Mucosa of descending colon (tissue), 3 donors: Measurements from ENCODE around the gene MCCD1. TPM values are rescaled to one million over a fixed set of nuclear protein-coding genes. Genes with fewer than 3 reads are reported as not detected.

Experiments used
- ATAC-seq: fragments of 200-7000 bp; cut with Tn5 transposase; one replicate; pipeline ENCODE4 v1.9.1; 2020; ENCODE audit warnings: mild to moderate bottlenecking, moderate library complexity
- DNase-seq, 3 donors: peaks; one replicate each; pipeline ENCODE4 v3.0.0-alpha.2; 2020
- H3K36me3 ChIP-seq: fragments of 200-600 bp; one replicate; pipeline ENCODE4 v1.8.0; 2021; ENCODE audit warnings: low read depth, mild to moderate bottlenecking
- H3K4me1 ChIP-seq: fragments of 200-600 bp; one replicate; pipeline ENCODE4 v1.8.0; 2021; ENCODE audit warnings: low read depth, mild to moderate bottlenecking
- H3K4me3 ChIP-seq: fragments of 200-600 bp; one replicate; pipeline ENCODE4 v1.8.0; 2021; ENCODE audit warnings: mild to moderate bottlenecking
- H3K9me3 ChIP-seq: fragments of 200-600 bp; one replicate; pipeline ENCODE4 v1.8.0; 2021; ENCODE audit warnings: mild to moderate bottlenecking
- intact Hi-C, 2 donors: fragments of 100-400 bp; cut with DNase I in 1 of 2; cut with micrococcal nuclease in 1 of 2; formaldehyde crosslinking; loops; one replicate each; pipeline versions ENCODE4 v1.11.0 to v1.11.1; 2022; cut with DNase I, micrococcal nuclease
- total RNA-seq, 3 donors: library from RNA; stranded (reverse); fragmentation: NEBNext Ultra II Directional in 2 of 3; extraction: Animal tissue kit (Norgen Biotek cat#: 25700) in 2 of 3; gene quantifications; one replicate each; pipeline versions ENCODE4 v1.2.1 to v1.2.4, GENCODE V29; 2021 to 2023
- TF ChIP-seq, protein P1 (sequence below): fragments of 200-600 bp; IDR thresholded peaks from one replicate; pipeline ENCODE4 v1.8.0; 2022; ENCODE audit warnings: antibody characterized with exemption, mild to moderate bottlenecking
- donor health status: DM: no; HTN: no; CAD: no; lungs with moderate emphysema.
- donor health status: DM: no; HTN: no; CAD: no.
- donor health status: DM: no; HTN: yes; CAD: no.

Gene MCCD1
- total RNA-seq, 3 donors from 2014 or later, result not detected

DNA sequence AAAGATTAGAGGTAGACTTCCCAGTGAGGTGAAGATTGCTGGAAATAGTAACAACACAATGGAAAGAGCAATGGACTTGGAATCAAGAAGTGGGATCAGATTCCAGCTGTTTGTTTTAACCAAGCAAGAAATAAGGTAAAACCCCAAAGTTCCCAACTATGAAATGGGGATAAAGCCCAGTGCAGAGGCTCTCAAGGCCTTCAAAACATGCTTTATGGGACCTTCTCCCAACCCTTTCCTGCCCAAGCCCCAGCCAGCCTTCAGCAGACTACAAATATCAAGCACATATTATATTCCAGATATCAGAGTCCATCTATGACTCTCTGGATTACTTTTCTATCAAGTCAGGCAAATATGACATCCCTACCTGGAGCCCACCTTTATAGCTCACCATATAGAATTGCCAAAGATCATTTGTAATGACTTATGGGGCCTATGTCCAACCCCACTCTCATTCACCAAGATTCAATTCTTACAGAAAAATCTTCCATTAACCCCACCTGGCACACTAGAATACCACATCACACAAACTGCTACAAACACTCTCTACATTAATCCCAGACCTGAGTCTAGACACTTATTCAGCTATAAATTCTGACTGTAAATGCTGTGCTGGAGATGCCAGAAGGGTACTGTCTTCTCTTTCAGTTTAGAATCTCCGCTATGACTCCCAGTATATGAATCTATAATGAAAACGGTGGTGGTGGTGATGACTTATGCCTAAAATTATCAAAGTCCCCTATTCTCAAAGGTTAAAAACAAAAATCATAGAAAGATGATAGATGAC is 7.0 kb downstream of the MCCD1 start:
- ATAC-seq (no peak), DNase-seq (no peak)
- Histone ChIP-seq H3K4me3 (no peak overlapping the region), H3K9me3 (no peaks in the 10 kb centered on the region), H3K36me3 (peaks cover 48% of the 10 kb centered on the region), H3K4me1 (peaks cover 22% of the 10 kb centered on the region)
- TF ChIP-seq, protein P1, sequence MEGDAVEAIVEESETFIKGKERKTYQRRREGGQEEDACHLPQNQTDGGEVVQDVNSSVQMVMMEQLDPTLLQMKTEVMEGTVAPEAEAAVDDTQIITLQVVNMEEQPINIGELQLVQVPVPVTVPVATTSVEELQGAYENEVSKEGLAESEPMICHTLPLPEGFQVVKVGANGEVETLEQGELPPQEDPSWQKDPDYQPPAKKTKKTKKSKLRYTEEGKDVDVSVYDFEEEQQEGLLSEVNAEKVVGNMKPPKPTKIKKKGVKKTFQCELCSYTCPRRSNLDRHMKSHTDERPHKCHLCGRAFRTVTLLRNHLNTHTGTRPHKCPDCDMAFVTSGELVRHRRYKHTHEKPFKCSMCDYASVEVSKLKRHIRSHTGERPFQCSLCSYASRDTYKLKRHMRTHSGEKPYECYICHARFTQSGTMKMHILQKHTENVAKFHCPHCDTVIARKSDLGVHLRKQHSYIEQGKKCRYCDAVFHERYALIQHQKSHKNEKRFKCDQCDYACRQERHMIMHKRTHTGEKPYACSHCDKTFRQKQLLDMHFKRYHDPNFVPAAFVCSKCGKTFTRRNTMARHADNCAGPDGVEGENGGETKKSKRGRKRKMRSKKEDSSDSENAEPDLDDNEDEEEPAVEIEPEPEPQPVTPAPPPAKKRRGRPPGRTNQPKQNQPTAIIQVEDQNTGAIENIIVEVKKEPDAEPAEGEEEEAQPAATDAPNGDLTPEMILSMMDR, result no peak
- intact Hi-C loops, result no loop called here

DNA sequence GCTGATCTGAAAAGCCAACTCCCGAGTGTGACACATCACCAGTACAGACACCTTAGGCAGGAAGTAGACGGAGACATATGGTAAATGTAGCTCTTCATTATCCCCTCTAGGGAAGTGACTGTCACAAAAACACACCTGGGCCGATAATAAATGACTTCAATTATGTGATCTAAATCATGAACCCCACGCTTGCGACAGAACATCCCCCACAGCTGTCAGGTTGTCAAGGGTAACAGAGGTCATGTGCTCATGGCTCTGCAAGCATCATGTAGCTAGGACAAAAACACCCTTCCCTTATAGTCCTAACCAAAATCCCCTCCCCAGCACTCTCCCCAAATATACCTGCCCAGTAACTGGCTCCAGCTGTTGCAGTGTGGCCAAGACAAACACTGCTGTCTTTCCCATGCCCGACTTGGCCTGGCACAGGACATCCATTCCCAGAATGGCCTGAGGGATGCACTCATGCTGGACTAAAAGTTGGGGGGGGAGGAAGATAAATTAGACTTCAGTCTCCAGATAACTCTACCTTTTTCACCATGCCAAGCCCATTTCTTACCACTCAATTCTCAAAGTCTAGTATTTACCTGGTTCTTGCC is 10.1 kb downstream of the MCCD1 start:
- H3K4me1 ChIP-seq, result peaks cover 25% of the 10 kb centered on the region
- H3K36me3 ChIP-seq, result peaks cover 42% of the 10 kb centered on the region
- intact Hi-C loops, result no loop called here
- no peak overlapping the region for H3K4me3 ChIP-seq
- no peaks in the 10 kb centered on the region for H3K9me3 ChIP-seq
- ATAC-seq (no peak), DNase-seq (no peak)
- TF ChIP-seq, protein P1, result no peak

DNA sequence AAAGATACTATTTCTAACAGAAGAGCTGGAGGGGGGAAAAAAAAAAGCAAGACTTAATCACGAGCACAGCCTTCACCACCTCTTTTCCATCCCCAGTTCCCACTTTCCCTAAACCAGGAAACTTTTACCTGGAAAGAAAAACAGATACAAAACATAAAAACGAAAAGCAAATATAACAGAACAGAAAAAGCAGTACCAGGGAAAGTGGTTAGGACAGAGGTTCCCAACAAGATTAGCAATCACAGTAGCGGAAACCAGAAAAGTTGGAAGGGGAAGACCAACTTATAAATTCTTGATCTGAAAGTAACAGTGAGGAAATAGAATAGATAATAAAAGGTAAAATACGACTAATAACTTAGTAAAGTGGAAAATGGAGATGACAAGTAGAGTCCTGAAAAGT is 11.9 kb downstream of the MCCD1 start:
- Histone ChIP-seq H3K36me3 (peaks cover 29% of the 10 kb centered on the region), H3K9me3 (no peaks in the 10 kb centered on the region), H3K4me1 (peaks cover 25% of the 10 kb centered on the region), H3K4me3 (peak overlapping the region; percentile 52)
- intact Hi-C loops, result no loop called here
- TF ChIP-seq, protein P1, result no peak
- DNase-seq (no peak), ATAC-seq (no peak)

DNA sequence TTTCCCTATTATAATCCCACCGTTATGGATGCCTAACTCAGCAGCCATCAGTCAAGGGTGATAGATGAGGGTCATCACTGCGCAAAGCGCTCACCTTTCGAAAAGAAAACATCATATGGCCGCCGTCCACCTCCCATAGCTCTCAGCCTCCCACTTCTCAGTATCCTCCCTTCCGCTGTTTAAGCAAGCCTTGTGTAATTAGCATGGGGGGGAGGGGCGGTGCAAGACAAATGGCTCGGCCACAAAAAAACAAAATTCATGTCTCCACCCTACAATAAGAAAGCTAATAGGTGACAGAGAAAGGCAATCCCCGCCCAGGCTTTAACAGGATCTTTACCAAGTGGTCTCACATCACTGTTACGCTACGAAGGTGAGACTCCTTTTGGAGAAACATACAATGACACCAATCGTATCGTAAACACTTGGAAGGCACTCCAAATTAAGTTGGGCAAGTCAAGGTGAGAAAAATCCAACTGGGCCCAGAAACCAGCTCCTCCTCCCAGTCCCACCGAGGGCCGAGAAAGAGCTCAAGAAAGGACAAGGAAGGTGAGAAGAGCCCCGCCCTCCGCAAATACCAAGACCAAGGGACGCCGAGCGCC is 12.4 kb downstream of the MCCD1 start:
- TF ChIP-seq, protein P1, result no peak
- Histone ChIP-seq H3K9me3 (no peaks in the 10 kb centered on the region), H3K36me3 (peaks cover 29% of the 10 kb centered on the region), H3K4me3 (peak overlapping the region; percentile 52), H3K4me1 (peaks cover 25% of the 10 kb centered on the region)
- ATAC-seq, result peak; percentile 56
- intact Hi-C loops, result no loop called here
- DNase-seq, result peak in 2 of 3 donors; percentile 69 to 85

DNA sequence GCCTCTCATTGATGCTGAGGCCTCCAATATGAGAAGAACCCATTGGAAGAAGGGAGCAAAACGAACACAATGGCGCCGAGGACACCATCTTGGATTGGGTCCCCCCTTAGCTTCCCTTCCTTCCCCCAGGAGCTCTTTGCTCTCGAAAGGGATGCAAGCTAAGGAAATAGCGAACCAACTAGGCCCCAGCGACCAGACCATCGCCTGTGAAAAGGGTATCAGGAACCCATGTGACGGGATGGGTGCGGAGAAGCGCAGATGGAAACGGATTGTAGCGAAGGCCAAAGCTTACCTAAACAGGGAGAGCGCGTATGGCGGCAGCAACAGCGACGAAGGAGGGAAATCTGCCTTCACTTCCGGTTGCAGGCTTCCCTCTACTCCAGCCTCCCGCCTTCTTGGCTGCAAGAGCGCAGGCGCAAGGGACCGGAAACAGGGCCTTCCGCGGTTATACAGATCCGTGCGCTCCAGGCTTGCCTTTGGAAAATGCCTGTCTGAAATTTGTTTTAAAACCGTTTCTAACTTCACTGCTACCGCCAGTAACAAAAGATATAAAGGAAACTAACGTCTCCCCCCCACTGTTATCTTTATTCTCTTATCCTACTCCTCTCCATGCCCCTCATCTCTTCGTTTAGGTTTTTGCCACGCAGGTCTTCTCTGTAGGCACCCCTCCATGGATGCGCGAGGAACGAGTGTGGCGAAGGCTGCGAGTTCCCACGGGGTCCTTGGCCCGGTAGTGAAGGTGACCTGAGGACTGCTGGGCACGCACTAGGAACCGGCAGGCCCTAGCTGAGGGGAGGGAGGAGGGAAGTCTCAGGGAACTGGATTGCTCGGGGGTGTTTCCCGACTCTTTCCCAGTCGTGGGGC is 13.1 kb downstream of the MCCD1 start, which contains the start of gene DDX39B:
DDX39B (minus strand) TSS at position 346 of the 864 bp plus-strand sequence. CDS start 1,471 bp downstream, outside the sequence.
- intact Hi-C loops, result no loop called here
- H3K4me1 ChIP-seq, result peaks cover 25% of the 10 kb centered on the region

More for the DNA sequence above, 13.1 kb downstream of the MCCD1 start, which contains the start of gene DDX39B:
- DNase-seq (peak; percentile 93 to 98 (median 94)), ATAC-seq (peak; percentile 91)
- Histone ChIP-seq H3K9me3 (no peaks in the 10 kb centered on the region), H3K36me3 (peaks cover 24% of the 10 kb centered on the region), H3K4me3 (peak within 1 kb of the TSS; percentile 52)
- TF ChIP-seq, protein P1, result no peak
